DOHH2 (cell line): ENCODE data around the gene AQP12A.

Experiments used
- H3F3A ChIP-seq: fragments of 200-600 bp; sonication (generic), shearing (Covaris generic); 2 replicates; pipeline ENCODE4 v1.6.0; 2016; ENCODE audit warnings: antibody characterized with exemption, mild to moderate bottlenecking; ENCODE audit not compliant: control insufficient read depth, insufficient read depth
- H3K27ac ChIP-seq: fragments of 200-600 bp; sonication (generic); 2 replicates; pipeline ENCODE4 v1.5.1; 2014; ENCODE audit warnings: low read depth, mild to moderate bottlenecking, low read length, moderate library complexity
- H3K27me3 ChIP-seq: fragments of 200-600 bp; sonication (generic); 2 replicates; pipeline ENCODE4 v1.6.1; 2014; ENCODE audit warnings: mild to moderate bottlenecking, low read length, mixed read lengths; ENCODE audit not compliant: control insufficient read depth
- H3K36me3 ChIP-seq: fragments of 200-600 bp; sonication (generic); 2 replicates; pipeline ENCODE4 v1.6.1; 2014; ENCODE audit warnings: mild to moderate bottlenecking, low read length, moderate library complexity, mixed read lengths; ENCODE audit not compliant: control insufficient read depth
- H3K4me1 ChIP-seq: fragments of 200-600 bp; sonication (generic); 2 replicates; pipeline ENCODE4 v1.6.1; 2014; ENCODE audit warnings: mild to moderate bottlenecking, low read length, mixed read lengths; ENCODE audit not compliant: control insufficient read depth
- H3K4me2 ChIP-seq: fragments of 200-600 bp; sonication (generic); 2 replicates; pipeline ENCODE4 v1.6.0; 2014; ENCODE audit warnings: mild to moderate bottlenecking, low read length, moderate library complexity
- H3K4me3 ChIP-seq: fragments of 200-600 bp; sonication (generic); 2 replicates; pipeline ENCODE4 v1.5.1; 2014; ENCODE audit warnings: mild to moderate bottlenecking, low read length, mixed read lengths
- H3K79me2 ChIP-seq: fragments of 200-600 bp; sonication (generic); 2 replicates; pipeline ENCODE4 v1.6.1; 2014; ENCODE audit warnings: mild to moderate bottlenecking, low read length, mixed read lengths; ENCODE audit not compliant: control insufficient read depth
- H3K9me2 ChIP-seq: fragments of 200-600 bp; sonication (generic); replicated peaks from 2 replicates; pipeline ENCODE4 v1.6.1; 2014; ENCODE audit warnings: mild to moderate bottlenecking, low read length, mixed read lengths; ENCODE audit not compliant: control insufficient read depth
- H3K9me3 ChIP-seq: fragments of 200-600 bp; sonication (generic); 2 replicates; pipeline ENCODE4 v1.6.1; 2014; ENCODE audit warnings: antibody characterized with exemption, low read length, mixed read lengths; ENCODE audit not compliant: control insufficient read depth, insufficient read depth
- H4K20me1 ChIP-seq: fragments of 200-600 bp; sonication (generic); 2 replicates; pipeline ENCODE4 v1.6.0; 2014; ENCODE audit warnings: low read depth, mild to moderate bottlenecking, antibody characterized with exemption, low read length, moderate library complexity; ENCODE audit not compliant: control insufficient read depth, insufficient read depth
- CTCF ChIP-seq: fragments of 200-600 bp; sonication (generic); IDR thresholded peaks from one replicate; pipeline ENCODE4 v1.5.1; 2014; ENCODE audit warnings: antibody characterized with exemption, mild to moderate bottlenecking, low read depth, low read length; ENCODE audit not compliant: poor library complexity, severe bottlenecking
- EZH2phosphoT487 ChIP-seq: fragments of 200-600 bp; sonication (generic); IDR thresholded peaks from 2 replicates; pipeline ENCODE4 v1.6.1; 2017; ENCODE audit warnings: borderline replicate concordance, mild to moderate bottlenecking, antibody characterized with exemption, low read length, moderate library complexity, mixed read lengths

The AQP12A gene

DNA sequence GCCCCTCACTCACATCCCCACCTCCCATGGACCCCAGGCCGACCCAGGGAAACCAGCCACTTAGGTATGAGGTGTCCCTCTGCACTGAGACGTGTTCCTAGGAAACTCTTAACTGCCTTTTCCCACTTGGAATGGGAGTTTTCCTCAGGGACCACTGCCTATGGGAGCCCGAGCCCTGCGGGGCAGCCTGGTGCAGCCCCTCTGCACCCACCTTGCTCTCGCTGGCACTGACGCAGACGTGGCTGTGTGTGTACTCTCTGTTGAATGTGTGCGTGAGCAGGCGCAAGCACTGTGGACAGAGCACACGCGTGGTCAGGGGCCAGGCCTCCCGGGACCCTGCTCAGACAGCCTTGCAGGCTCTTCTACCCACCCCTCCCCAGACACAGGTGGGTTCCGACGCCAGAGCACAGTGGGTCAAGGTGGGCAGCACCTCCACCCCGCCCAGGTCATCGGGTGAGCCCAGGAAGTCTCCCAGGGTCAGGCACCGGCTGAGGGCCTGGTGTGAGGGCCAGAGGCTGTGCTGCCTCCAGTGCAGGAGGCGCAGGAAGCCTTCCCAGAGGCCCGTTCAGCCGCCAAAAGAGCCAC is 30.0 kb downstream of the AQP12A start:
- no peaks in the 10 kb centered on the region for H3K36me3 ChIP-seq
- H4K20me1 ChIP-seq, result no peaks in the 10 kb centered on the region
- no peaks in the 10 kb centered on the region for H3K9me2 ChIP-seq
- H3K79me2 ChIP-seq, result no peaks in the 10 kb centered on the region
- H3F3A ChIP-seq, result no peaks in the 10 kb centered on the region
- no peak overlapping the region for H3K27ac ChIP-seq
- H3K4me2 ChIP-seq, result no peak overlapping the region
- no peak overlapping the region for H3K4me3 ChIP-seq
- no peaks in the 10 kb centered on the region for H3K4me1 ChIP-seq
- no peaks in the 10 kb centered on the region for H3K9me3 ChIP-seq
- TF ChIP-seq EZH2phosphoT487 (no peak), CTCF (no peak)
- H3K27me3 ChIP-seq, result no peaks in the 10 kb centered on the region

GRCh38 chr2:240722376-240722775 is 30.7 kb downstream of the AQP12A start:
- no peaks in the 10 kb centered on the region for H3K36me3 ChIP-seq
- TF ChIP-seq CTCF (no peak), EZH2phosphoT487 (no peak)
- no peaks in the 10 kb centered on the region for H3K27me3 ChIP-seq
- no peaks in the 10 kb centered on the region for H3K9me3 ChIP-seq
- no peak overlapping the region for H3K4me2 ChIP-seq
- no peak overlapping the region for H3K4me3 ChIP-seq
- H4K20me1 ChIP-seq, result no peaks in the 10 kb centered on the region
- H3F3A ChIP-seq, result no peaks in the 10 kb centered on the region
- no peaks in the 10 kb centered on the region for H3K79me2 ChIP-seq
- H3K9me2 ChIP-seq, result no peaks in the 10 kb centered on the region
- no peaks in the 10 kb centered on the region for H3K4me1 ChIP-seq
- H3K27ac ChIP-seq, result no peak overlapping the region

DNA sequence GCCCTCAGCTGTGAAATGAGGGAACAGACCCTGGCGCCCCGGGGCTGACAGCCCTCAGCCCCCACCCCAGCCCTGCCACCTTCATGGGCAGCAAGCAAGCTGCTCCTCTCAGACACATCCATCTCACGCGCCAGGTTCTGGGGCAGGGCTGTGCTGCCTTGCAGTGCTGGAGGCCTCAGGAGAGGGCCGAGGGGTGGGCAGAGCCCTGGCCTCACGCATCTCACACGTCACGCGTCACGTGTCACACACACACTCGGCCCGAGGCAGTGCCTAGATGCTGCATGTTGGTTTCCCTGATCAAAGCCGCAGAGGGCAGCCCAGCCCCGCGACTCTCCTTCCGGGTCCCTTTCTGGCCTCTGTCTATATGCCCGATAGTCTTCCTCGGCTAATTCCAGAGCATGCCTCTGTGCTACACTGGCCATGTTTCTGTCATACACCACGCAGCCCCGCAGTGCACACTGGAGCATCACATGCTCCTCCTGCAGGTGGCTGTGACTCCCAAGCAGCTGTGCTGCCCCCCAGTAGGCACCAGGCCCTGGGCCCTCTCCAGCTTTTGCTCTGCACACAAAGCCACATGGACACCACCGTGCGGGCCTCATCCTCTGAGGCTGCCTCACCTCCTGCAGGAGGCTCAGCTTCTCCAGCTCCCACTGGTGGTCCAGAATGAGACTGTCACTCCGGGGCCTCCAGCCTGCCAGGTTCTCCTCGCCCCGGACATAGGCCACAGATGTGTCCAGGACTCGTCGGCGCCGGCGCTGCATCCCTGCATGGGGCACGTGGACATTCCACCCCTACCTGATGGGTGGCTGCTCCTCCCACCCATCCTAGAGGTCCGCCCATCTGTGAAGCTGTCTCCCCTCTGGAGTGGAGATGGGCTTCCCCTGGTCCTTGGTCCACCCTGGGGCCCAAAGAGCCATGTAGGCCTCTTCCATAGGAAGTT is 31.4 kb downstream of the AQP12A start:
- H3K27me3 ChIP-seq, result no peaks in the 10 kb centered on the region
- no peaks in the 10 kb centered on the region for H3K36me3 ChIP-seq
- no peak overlapping the region for H3K4me3 ChIP-seq
- H4K20me1 ChIP-seq, result no peaks in the 10 kb centered on the region
- no peak for TF ChIP-seq CTCF
- TF ChIP-seq EZH2phosphoT487, result no peak
- H3K9me3 ChIP-seq, result no peaks in the 10 kb centered on the region
- H3K4me1 ChIP-seq, result no peaks in the 10 kb centered on the region
- no peak overlapping the region for H3K4me2 ChIP-seq
- H3F3A ChIP-seq, result no peaks in the 10 kb centered on the region
- no peak overlapping the region for H3K27ac ChIP-seq
- no peaks in the 10 kb centered on the region for H3K79me2 ChIP-seq
- no peaks in the 10 kb centered on the region for H3K9me2 ChIP-seq
